ENCODE results near the gene COX6A2. TPM values are rescaled to one million over a fixed set of nuclear protein-coding genes. Genes with fewer than 3 reads are reported as not detected.

Gene COX6A2
- total RNA-seq, 1 experiment from 2014 or later, result not detected

- H3K4me3 Mint-ChIP-seq, result peak overlapping the region; percentile 81 to 88
- Histone ChIP-seq H4K91ac (ENCODE audit: insufficient read length, low read depth, low read length) (no peak overlapping the region), H3K4me1 (ENCODE audit: insufficient read depth, low read length) (peaks cover 2% of the 10 kb centered on the region; the same call in 1 of the 2 replicates), H2BK15ac (ENCODE audit: low read depth, low read length) (no peak overlapping the region), H3K23me2 (ENCODE audit: insufficient read length, low read depth, low read length, poor library complexity, severe bottlenecking) (peaks cover 8% of the 10 kb centered on the region), H3K14ac (ENCODE audit: insufficient read depth, low read length) (no peak overlapping the region), H2BK12ac (ENCODE audit: insufficient read length, low read depth, low read length) (no peak overlapping the region), H3K4ac (ENCODE audit: low read depth, low read length) (no peak overlapping the region), H3K23ac (ENCODE audit: insufficient read length, low read depth, low read length) (no peak overlapping the region), H3K79me2 (ENCODE audit: insufficient read depth, low read length) (no peaks in the 10 kb centered on the region; the same call in 1 of the 2 replicates), H3K56ac (ENCODE audit: insufficient read length, low read depth, low read length) (no peak overlapping the region), H4K5ac (ENCODE audit: insufficient read length, low read depth, low read length) (no peak overlapping the region), H3K9me3 (ENCODE audit: control insufficient read depth, low read depth, low read length) (no peaks in the 10 kb centered on the region), H3T11ph (ENCODE audit: low read length) (no peak overlapping the region), H3K27ac (ENCODE audit: insufficient read length, low read depth, low read length) (no peak overlapping the region), H2BK5ac (ENCODE audit: insufficient read length, low read length) (no peak overlapping the region), H4K20me1 (ENCODE audit: control insufficient read depth, insufficient read depth, insufficient read length) (no peaks in the 10 kb centered on the region), H2AK5ac (ENCODE audit: insufficient read length, low read length) (no peak overlapping the region), H4K8ac (replicated peaks; ENCODE audit: insufficient read length, low read depth, low read length) (no peak overlapping the region), H2AFZ (ENCODE audit: low read length) (no peak overlapping the region), H3K9ac (ENCODE audit: extremely low read depth, insufficient read length, low read length) (no peak overlapping the region), H3K27me3 (ENCODE audit: insufficient read depth, low read length) (no peaks in the 10 kb centered on the region), H2BK20ac (ENCODE audit: low read depth, low read length, poor library complexity, severe bottlenecking) (no peak overlapping the region), H3K18ac (ENCODE audit: insufficient read length, low read depth, low read length) (no peak overlapping the region), H3K79me1 (ENCODE audit: insufficient read depth, low read depth, low read length, poor library complexity, severe bottlenecking) (peaks cover 4% of the 10 kb centered on the region), H3K4me2 (ENCODE audit: insufficient read depth, insufficient read length, low read length) (peak overlapping the region; percentile 88), H2BK120ac (ENCODE audit: low read depth, low read length, poor library complexity, severe bottlenecking) (no peak overlapping the region)
- peaks cover 0 to 2% of the 10 kb centered on the region in 2 experiments; a peak in 1 of 5 replicates for H3K9me3 Mint-ChIP-seq
- peak overlapping the region in 2 of 3 experiments; percentile 97 to 98; a peak in 2 of 7 replicates for H3K27ac Mint-ChIP-seq
- no CpG with 5 or more reads among the region's 8 CpGs for WGBS (ENCODE audit: extremely low coverage, insufficient read length, low lambda C conversion rate)
- DNase-seq, result no peak
- peak; percentile 80 for TF ChIP-seq CTCF (conservative IDR thresholded peaks at IDR 0.05)
- H3K4me1 Mint-ChIP-seq, result peaks cover 15 to 16% of the 10 kb centered on the region in 2 experiments
- no peaks in the 10 kb centered on the region for H3K27me3 Mint-ChIP-seq (ENCODE audit: low read depth)
- peaks cover 2 to 27% (median 24%) of the 10 kb centered on the region in 3 experiments; a peak in 6 of 7 replicates for H3K36me3 Mint-ChIP-seq (ENCODE audit: insufficient read depth in 1 of 3, low read depth in 3 of 3)
These were observed 32.4 kb upstream of the COX6A2 start for GRCh38 chr16:31460582-31461002.

All from H9 (cell line).